GM12878 (cell line): ENCODE data around the gene LRP1. TPM values are rescaled to one million over a fixed set of nuclear protein-coding genes. Genes with fewer than 3 reads are reported as not detected.

Experiments
- ATAC-seq: fragments of 200-7000 bp; cut with Tn5 transposase; 3 replicates; pipeline ENCODE4 v1.9.1; 2020; ENCODE audit warnings: mild to moderate bottlenecking, moderate library complexity
- BruUV-seq: library from RNA; stranded (reverse); fragments of 400-500 nt; replicated peaks from 2 replicates; lab custom pipeline; 2021; lab: Mats Ljungman, UMichigan
- CTCF ChIA-PET: fragments of 300-600 bp; sonication (Branson Sonifier 250); formaldehyde crosslinking; extraction: SDS; loops from one replicate; lab custom pipeline; 2021; ENCODE audit warnings: inconsistent platforms; lab: Yijun Ruan, JAX
- POLR2A ChIA-PET: fragments of 350-600 bp; formaldehyde crosslinking; extraction: SDS; loops from one replicate; lab custom pipeline; 2021; ENCODE audit warnings: inconsistent platforms; lab: Charles Lee
- RAD21 ChIA-PET: fragments of 300-600 bp; sonication (Branson Sonifier 250); formaldehyde crosslinking; loops from one replicate; lab custom pipeline; 2023; ENCODE audit warnings: antibody characterized with exemption; ENCODE audit not compliant: unreplicated experiment; lab: Charles Lee
- SMC1A ChIA-PET: fragments of 300-600 bp; sonication (Branson Sonifier 250); formaldehyde crosslinking; loops from one replicate; lab custom pipeline; 2023; ENCODE audit not compliant: unreplicated experiment, uncharacterized antibody; lab: Charles Lee
- DNase-seq: peaks from one replicate; pipeline ENCODE4 v3.0.0-alpha.2; 2011; ENCODE audit warnings: low read depth, low spot score
- FAIRE-seq: peaks from 3 replicates; lab custom pipeline; 2011; peaks lifted over from hg19 to GRCh38; lab: Jason Lieb, UNC
- H2AFZ ChIP-seq: 2 replicates; pipeline ENCODE4 v1.6.0; 2011; ENCODE audit warnings: low read depth, low read length, control low read depth; ENCODE audit not compliant: control insufficient read depth
- H3K27ac ChIP-seq: 2 replicates; pipeline ENCODE4 v1.5.1; 2011; ENCODE audit warnings: control low read depth; ENCODE audit not compliant: control insufficient read depth, insufficient read depth
- H3K27me3 ChIP-seq, 2 experiments: replicated peaks in 1 of 2; 2 replicates each; pipeline versions ENCODE4 v1.6.0 to v1.6.1; 2011; ENCODE audit warnings: low read length in 1 of 2; ENCODE audit not compliant: control insufficient read depth in 2 of 2, insufficient read depth in 2 of 2
- H3K36me3 ChIP-seq, 2 experiments: 2 replicates each; pipeline ENCODE4 v1.5.1; 2011; ENCODE audit warnings: low read length in 1 of 2; ENCODE audit not compliant: control insufficient read depth in 2 of 2, insufficient read depth in 2 of 2
- H3K4me1 ChIP-seq: 2 replicates; pipeline ENCODE4 v1.6.1; 2011; ENCODE audit warnings: mild to moderate bottlenecking, low read length, moderate library complexity, mixed read lengths; ENCODE audit not compliant: control insufficient read depth, insufficient read depth
- H3K4me2 ChIP-seq: 2 replicates; pipeline ENCODE4 v1.6.0; 2011; ENCODE audit warnings: control low read depth; ENCODE audit not compliant: control insufficient read depth, insufficient read depth
- H3K4me3 ChIP-seq: fragments of 200-600 bp; sonication (generic); 2 replicates; pipeline ENCODE4 v1.5.1; 2016
- H3K79me2 ChIP-seq: 2 replicates; pipeline ENCODE4 v1.6.0; 2011; ENCODE audit warnings: low read length; ENCODE audit not compliant: control insufficient read depth, insufficient read depth
- H3K9ac ChIP-seq: 2 replicates; pipeline ENCODE4 v1.8.0; 2011; ENCODE audit warnings: low read length, control low read depth, mixed read lengths; ENCODE audit not compliant: control insufficient read depth, insufficient read depth
- H3K9me3 ChIP-seq: replicated peaks from 3 replicates; pipeline ENCODE4 v1.5.1; 2011; ENCODE audit warnings: mild to moderate bottlenecking, low read length; ENCODE audit not compliant: control insufficient read depth, insufficient read depth
- H4K20me1 ChIP-seq: 2 replicates; pipeline ENCODE4 v1.6.0; 2011; ENCODE audit not compliant: control insufficient read depth, insufficient read depth
- CBX5 ChIP-seq: sonication (generic); IDR thresholded peaks from 2 replicates; pipeline ENCODE4 v1.6.1; 2016; ENCODE audit warnings: low read depth, moderate library complexity, mild to moderate bottlenecking, inconsistent platforms
- GATAD2B ChIP-seq: fragments of 450-650 bp; conservative IDR thresholded peaks from 2 replicates; pipeline ENCODE4 v1.6.1; 2017; ENCODE audit warnings: low read depth, mild to moderate bottlenecking, moderate library complexity
- MAX ChIP-seq: IDR thresholded peaks from 2 replicates; pipeline ENCODE4 v1.6.1; 2012; ENCODE audit warnings: low read depth, low read length, improper control_type of control experiment
- MTA2 ChIP-seq: fragments of 450-650 bp; IDR thresholded peaks from 2 replicates; pipeline ENCODE4 v1.6.1; 2016; ENCODE audit warnings: low read depth, mild to moderate bottlenecking, moderate library complexity
- NFYB ChIP-seq: IDR thresholded peaks from 2 replicates; pipeline ENCODE4 v1.6.1; 2011; ENCODE audit warnings: low read depth, mild to moderate bottlenecking, low read length, improper control_type of control experiment, moderate library complexity; ENCODE audit not compliant: insufficient read depth
- SMAD5 ChIP-seq: IDR thresholded peaks from 2 replicates; pipeline ENCODE4 v1.6.1; 2016; ENCODE audit warnings: antibody characterized with exemption, low read depth
- USF1 ChIP-seq: IDR thresholded peaks from 2 replicates; pipeline ENCODE4 v1.6.1; 2011; ENCODE audit warnings: borderline replicate concordance, low read depth, mild to moderate bottlenecking, moderate library complexity, mixed read lengths, low read length; ENCODE audit not compliant: insufficient read depth; ENCODE audit errors: extremely low read length
- ZNF24 ChIP-seq: fragments of 450-650 bp; IDR thresholded peaks from 2 replicates; pipeline ENCODE4 v1.6.1; 2017; ENCODE audit warnings: antibody characterized with exemption, mild to moderate bottlenecking
- ZNF274 ChIP-seq: IDR thresholded peaks from one replicate; pipeline ENCODE4 v1.8.0; 2011; ENCODE audit not compliant: insufficient read length, insufficient read depth
- WGBS: methylation state at CpG from one replicate; pipeline ENCODE4 v1.1.6; 2016; ENCODE audit warnings: low lambda C conversion rate; ENCODE audit not compliant: insufficient replicate concordance, insufficient coverage; ENCODE audit errors: missing lambda C conversion rate; 5-methylcytosine and 5-hydroxymethylcytosine counted together
- in situ Hi-C: fragments of 300-500 bp; cut with MboI; formaldehyde crosslinking; loops from 9 replicates; pipeline ENCODE4 v1.14.3; 2018; ENCODE audit warnings: mixed read lengths
- intact Hi-C: fragments of 100-400 bp; cut with micrococcal nuclease; formaldehyde crosslinking; loops from one replicate; pipeline ENCODE4 v1.14.2; 2022; ENCODE audit not compliant: unreplicated experiment
- polyA plus RNA-seq, 11 experiments: library from polyadenylated mRNA; depleted of rRNA in 4 of 11; unstranded in 6 of 11; stranded (reverse) in 5 of 11; fragments of >200 nt; fragmentation: Nextera tagmentation in 4 of 11; fragmentation: Illumina TruSeq in 1 of 11; extraction: Ambion mirVana in 4 of 11; extraction: Trizol in 1 of 11; gene quantifications; 1 replicate in 1 of 11; 2 replicates in 10 of 11; pipeline versions ENCODE4 v1.2.1 to v1.2.3, GENCODE V29; 2011 to 2016; ENCODE audit warnings: inconsistent platforms in 2 of 11, missing spikeins in 2 of 11, low read depth in 1 of 11
- total RNA-seq, 4 experiments: library from RNA; depleted of rRNA in 3 of 4; stranded (reverse); fragments of >200 nt in 3 of 4; fragmentation: Illumina TruSeq in 1 of 4; extraction: Trizol in 1 of 4; gene quantifications; 2 replicates each; pipeline versions ENCODE4 v1.2.1 to v1.2.3, GENCODE V29; 2013 to 2021

The LRP1 gene
- total and polyA plus RNA-seq, 10 of the 15 experiments (the other 5 are each of a cell fraction or from before 2014, with no cell fraction given): under 0.01 to 1.1 (median 0.20) TPM; not detected in 2

DNA sequence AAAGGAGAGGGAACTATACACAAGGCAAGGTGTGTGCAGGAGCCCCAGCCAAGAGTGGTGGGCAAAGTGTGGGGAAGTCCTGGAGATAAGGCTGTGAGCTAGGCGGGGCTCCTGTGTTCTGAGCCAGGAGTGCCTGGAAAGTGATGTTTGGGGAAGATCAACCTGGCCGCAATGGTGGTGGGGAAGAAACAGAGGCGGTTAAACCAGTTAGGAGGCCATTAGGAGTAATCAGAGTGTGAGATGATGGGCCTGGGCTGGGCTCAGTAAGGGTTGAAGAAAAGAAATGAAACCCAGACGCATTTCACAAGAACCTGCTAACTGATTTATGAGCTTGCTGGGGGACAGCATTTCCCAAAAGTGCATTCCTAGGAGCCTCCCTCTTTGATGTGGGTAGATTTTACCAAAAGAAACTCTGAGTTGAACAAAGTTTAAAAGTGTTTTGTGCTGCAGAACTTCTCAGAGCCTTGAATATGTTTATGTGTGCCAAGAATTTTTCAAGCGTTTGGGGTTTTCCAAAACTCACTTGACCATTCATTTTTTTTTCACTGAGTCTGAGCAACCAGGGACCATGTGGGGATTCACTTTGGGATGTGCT is 53.4 kb downstream of the LRP1 start:
- Histone ChIP-seq H3K79me2 (no peaks in the 10 kb centered on the region), H3K4me1 (no peaks in the 10 kb centered on the region), H3K4me3 (no peak overlapping the region), H3K27ac (no peak overlapping the region), H3K9me3 (no peaks in the 10 kb centered on the region), H3K4me2 (no peak overlapping the region), H3K36me3 (no peaks in the 10 kb centered on the region), H4K20me1 (no peaks in the 10 kb centered on the region; the same call in 1 of the 2 replicates), H2AFZ (no peak overlapping the region), H3K27me3 (no peaks in the 10 kb centered on the region; a peak in 2 of 4 replicates), H3K9ac (no peak overlapping the region)
- DNase-seq: no peak
- no peak for TF ChIP-seq CBX5
- TF ChIP-seq USF1: no peak
- no peak for TF ChIP-seq GATAD2B
- no peak for TF ChIP-seq NFYB
- TF ChIP-seq SMAD5: no peak
- TF ChIP-seq ZNF274: no peak
- TF ChIP-seq MAX: no peak
- no peak for TF ChIP-seq MTA2
- no peak for TF ChIP-seq ZNF24
- ChIA-PET SMC1A (interaction anchor here (0.6 to 4.0 kb wide), 4 partner anchors 55 to 182 kb away, joined by 3 to 36 read pairs (median 10); partner anchors contain the start of genes LRP1 and STAT6), RAD21 (interaction anchor here (0.7 to 2.7 kb wide), 3 partner anchors 70 to 117 kb away, joined by 3 to 9 read pairs (median 6); partner anchors contain the start of gene STAT6), CTCF (interaction anchor here (0.6 to 10.4 kb wide), 9 partner anchors 24 to 257 kb away, joined by 3 to 159 read pairs (median 3); partner anchors contain the start of gene LRP1), POLR2A (interaction anchor here (0.7 to 1.4 kb wide), 3 partner anchors 27 to 110 kb away, joined by 3 to 4 read pairs (median 4); no protein-coding TSS in a partner anchor)
- in situ Hi-C loops: loop anchor here (5.0 kb wide), 1 partner anchor 59 kb away; no protein-coding TSS in a partner anchor
- no TSS peak for BruUV-seq
- WGBS: 36% methylated on average over 5 of the region's 5 CpGs
- no peak for ATAC-seq
- no peak for FAIRE-seq
- intact Hi-C loops: loop anchor here (2.0 kb wide), 3 partner anchors 61 to 173 kb away; no protein-coding TSS in a partner anchor
